Neuron (in vitro differentiated cells): Measurements from ENCODE around the gene B4GALNT1.

ENCODE experiments used
- H2AFZ ChIP-seq: one replicate; pipeline ENCODE4 v1.6.1; 2013; ENCODE audit warnings: low read depth, mild to moderate bottlenecking, inconsistent platforms, low read length, moderate library complexity
- H3K27me3 ChIP-seq: one replicate; pipeline ENCODE4 v1.6.1; 2013; ENCODE audit warnings: low read length; ENCODE audit not compliant: insufficient read depth
- H3K36me3 ChIP-seq: one replicate; pipeline ENCODE4 v1.6.1; 2013; ENCODE audit warnings: low read length; ENCODE audit not compliant: insufficient read depth
- H3K4me1 ChIP-seq: one replicate; pipeline ENCODE4 v1.6.1; 2013; ENCODE audit warnings: low read length; ENCODE audit not compliant: insufficient read depth
- H3K4me3 ChIP-seq: 2 replicates; pipeline ENCODE4 v1.5.1; 2013; ENCODE audit warnings: mild to moderate bottlenecking, low read length, moderate library complexity
- H3K9me3 ChIP-seq: one replicate; pipeline ENCODE4 v1.6.1; 2013; ENCODE audit warnings: low read length

Gene B4GALNT1

DNA sequence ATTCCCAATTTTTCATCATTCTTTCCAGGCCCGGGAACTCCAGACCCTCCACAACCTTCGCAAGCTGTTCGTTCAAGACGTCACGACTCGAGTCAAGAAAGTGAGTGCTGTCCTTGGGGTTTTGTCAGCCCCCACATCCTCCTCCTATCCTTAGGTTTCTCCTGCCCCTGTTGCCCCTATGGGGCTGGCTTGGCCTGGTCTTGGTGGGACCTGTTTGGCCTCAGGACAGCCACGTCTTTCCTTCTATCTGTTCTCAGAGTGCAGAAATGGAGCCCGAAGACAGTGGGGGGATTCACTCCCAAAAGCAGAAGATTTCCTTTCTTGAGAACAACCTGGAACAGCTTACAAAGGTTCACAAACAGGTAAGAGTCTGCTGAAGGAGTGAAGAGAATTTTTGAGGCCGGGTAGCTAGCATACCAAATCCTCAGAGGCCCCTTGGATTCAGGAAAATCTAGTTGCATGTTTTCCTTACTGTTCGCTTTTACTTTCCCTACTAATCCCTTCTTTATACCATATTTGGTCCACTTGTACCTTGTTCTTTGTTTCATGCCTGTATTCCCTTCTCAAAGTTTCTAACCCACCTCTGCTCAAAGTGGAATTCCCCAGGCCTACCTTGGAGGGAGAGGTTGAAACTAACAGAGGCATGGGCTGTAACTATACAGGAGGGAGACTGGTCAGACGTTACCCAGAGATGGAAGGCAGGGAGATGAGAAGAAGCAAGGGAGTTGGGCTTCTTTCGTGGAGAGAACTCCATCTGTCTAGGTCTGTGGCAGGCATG is 54.8 kb downstream of the B4GALNT1 start:
- H3K27me3 ChIP-seq, result no peaks in the 10 kb centered on the region
- no peaks in the 10 kb centered on the region for H3K4me1 ChIP-seq
- H2AFZ ChIP-seq, result no peak overlapping the region
- H3K9me3 ChIP-seq, result no peaks in the 10 kb centered on the region
- no peak overlapping the region for H3K4me3 ChIP-seq
- peaks cover 70% of the 10 kb centered on the region for H3K36me3 ChIP-seq

DNA sequence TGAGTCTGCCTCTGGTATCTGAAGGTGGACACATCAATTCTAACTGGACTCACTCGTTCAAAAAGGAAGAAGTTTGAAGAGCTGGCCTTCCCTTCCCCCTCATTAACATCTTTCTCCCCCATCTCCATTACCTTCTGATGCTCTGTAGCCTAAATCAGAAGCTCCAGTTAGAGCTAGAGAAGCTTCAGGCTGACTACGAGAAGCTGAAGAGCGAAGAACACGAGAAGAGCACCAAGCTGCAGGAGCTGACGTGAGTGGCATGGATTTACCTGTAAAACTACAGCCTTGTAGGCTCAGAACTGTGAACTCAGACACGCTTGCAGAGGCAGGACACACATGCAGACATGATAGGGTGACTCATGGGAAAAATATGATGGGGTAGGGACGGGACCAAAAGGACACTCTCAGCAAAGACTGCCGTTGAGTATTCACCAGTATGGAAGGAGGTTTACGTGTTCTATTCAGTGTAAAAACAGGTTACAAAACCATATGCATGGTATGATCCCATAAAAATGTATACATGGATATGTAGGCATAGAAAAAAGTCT is 56.3 kb downstream of the B4GALNT1 start:
- Histone ChIP-seq H3K4me3 (no peak overlapping the region), H3K4me1 (no peaks in the 10 kb centered on the region), H3K9me3 (no peaks in the 10 kb centered on the region), H3K27me3 (no peaks in the 10 kb centered on the region), H3K36me3 (peaks cover 74% of the 10 kb centered on the region), H2AFZ (no peak overlapping the region)
